MG63 (cell line): ENCODE data around the gene MT1H. TPM values are rescaled to one million over a fixed set of nuclear protein-coding genes. Genes with fewer than 3 reads are reported as not detected.
"Not testable (repeated sequence)": the region's sequence is repeated elsewhere in the genome, so short reads cannot be mapped to it uniquely, and the experiment has no call there.

Experiments used
- DNase-seq: peaks from one replicate; pipeline ENCODE4 v3.0.0-alpha.2; 2020
- H3K27me3 ChIP-seq: fragments of 250-450 bp; sonication (Bioruptor Pico); 2 replicates; pipeline ENCODE4 v1.5.1; 2020; ENCODE audit warnings: mild to moderate bottlenecking, moderate library complexity
- H3K36me3 ChIP-seq: fragments of 250-450 bp; sonication (Bioruptor Pico); 2 replicates; pipeline ENCODE4 v1.5.1; 2020; ENCODE audit warnings: mild to moderate bottlenecking, moderate library complexity
- H3K4me3 ChIP-seq: fragments of 250-450 bp; sonication (Bioruptor Pico); 2 replicates; pipeline ENCODE4 v1.5.1; 2020; ENCODE audit warnings: mild to moderate bottlenecking, moderate library complexity
- H3K9me3 ChIP-seq: fragments of 250-450 bp; sonication (Bioruptor Pico); 2 replicates; pipeline ENCODE4 v1.5.1; 2020; ENCODE audit warnings: mild to moderate bottlenecking, moderate library complexity
- total RNA-seq: library from RNA; depleted of rRNA; stranded (reverse); fragments of >200 nt; shearing (Covaris generic); gene quantifications from 2 replicates; pipeline ENCODE4 v1.2.3, GENCODE V29; 2014; ENCODE audit warnings: low replicate concordance

The MT1H gene
- total RNA-seq, 1 experiment from 2014 or later: not detected

GRCh38 chr16:56649820-56650219 lies 19.8 kb upstream of the MT1H start:
- H3K36me3 ChIP-seq: no peaks in the 10 kb centered on the region
- H3K9me3 ChIP-seq: no peaks in the 10 kb centered on the region
- no peak overlapping the region for H3K4me3 ChIP-seq
- no peak for DNase-seq
- no peaks in the 10 kb centered on the region for H3K27me3 ChIP-seq

- Histone ChIP-seq H3K9me3 (no peaks in the 10 kb centered on the region), H3K4me3 (no peak within 1 kb of the TSS), H3K27me3 (no peaks in the 10 kb centered on the region), H3K36me3 (no peaks in the 10 kb centered on the region)
- DNase-seq: no peak
These were observed 18.0 kb upstream of the MT1H start, which contains the start of gene MT1B for GRCh38 chr16:56651586-56651985. Gene MT1B (plus strand): TSS chr16:56651886. CDS start chr16:56651954, 68 bp downstream.

GRCh38 chr16:56652600-56652999 lies 17.0 kb upstream of the MT1H start:
- DNase-seq: no peak
- Histone ChIP-seq H3K27me3 (no peaks in the 10 kb centered on the region), H3K36me3 (no peaks in the 10 kb centered on the region), H3K9me3 (no peaks in the 10 kb centered on the region), H3K4me3 (no peak overlapping the region)

GRCh38 chr16:56653218-56653617 lies 16.4 kb upstream of the MT1H start:
- no peak overlapping the region for H3K4me3 ChIP-seq
- no peaks in the 10 kb centered on the region for H3K9me3 ChIP-seq
- no peaks in the 10 kb centered on the region for H3K36me3 ChIP-seq
- H3K27me3 ChIP-seq: peaks cover 5% of the 10 kb centered on the region; the same call in 1 of the 2 replicates
- DNase-seq: no peak

GRCh38 chr16:56657555-56658326 lies 11.9 kb upstream of the MT1H start, which contains the start of gene MT1F:
Gene MT1F (plus strand): TSS chr16:56657959. CDS start chr16:56658059, 100 bp downstream.
- no peak for DNase-seq
- Histone ChIP-seq H3K4me3 (no peak within 1 kb of the TSS), H3K27me3 (peaks cover 6% of the 10 kb centered on the region; the same call in 1 of the 2 replicates), H3K9me3 (no peaks in the 10 kb centered on the region), H3K36me3 (no peaks in the 10 kb centered on the region)

- Histone ChIP-seq H3K4me3 (no peak overlapping the region), H3K9me3 (no peaks in the 10 kb centered on the region), H3K27me3 (peaks cover 6% of the 10 kb centered on the region; the same call in 1 of the 2 replicates), H3K36me3 (no peaks in the 10 kb centered on the region)
- DNase-seq: no peak
These were observed 11.2 kb upstream of the MT1H start for GRCh38 chr16:56658327-56658875.

- peaks cover 6% of the 10 kb centered on the region; the same call in 1 of the 2 replicates for H3K27me3 ChIP-seq
- H3K36me3 ChIP-seq: no peaks in the 10 kb centered on the region
- H3K9me3 ChIP-seq: no peaks in the 10 kb centered on the region
- H3K4me3 ChIP-seq: no peak overlapping the region
- no peak for DNase-seq
These were observed 7.0 kb upstream of the MT1H start for GRCh38 chr16:56662357-56663354.

GRCh38 chr16:56664506-56664905 lies 5.1 kb upstream of the MT1H start:
- no peaks in the 10 kb centered on the region for H3K9me3 ChIP-seq
- H3K4me3 ChIP-seq: no peak overlapping the region
- no peaks in the 10 kb centered on the region for H3K36me3 ChIP-seq
- DNase-seq: no peak
- H3K27me3 ChIP-seq: no peaks in the 10 kb centered on the region; the same call in 1 of the 2 replicates

- H3K27me3 ChIP-seq, H3K4me3 ChIP-seq, H3K36me3 ChIP-seq, DNase-seq, H3K9me3 ChIP-seq: not testable (repeated sequence)
These were observed 4.0 kb upstream of the MT1H start for GRCh38 chr16:56665286-56666261.

GRCh38 chr16:56667581-56668571 lies 1.7 kb upstream of the MT1H start, which contains the start of gene MT1G:
Gene MT1G (minus strand): TSS chr16:56668065. CDS start chr16:56667993, 72 bp downstream.
- no peaks in the 10 kb centered on the region for H3K9me3 ChIP-seq
- H3K27me3 ChIP-seq: no peaks in the 10 kb centered on the region; the same call in 1 of the 2 replicates
- DNase-seq: no peak
- no peaks in the 10 kb centered on the region for H3K36me3 ChIP-seq
- no peak within 1 kb of the TSS for H3K4me3 ChIP-seq

- DNase-seq: no peak
- no peaks in the 10 kb centered on the region for H3K9me3 ChIP-seq
- no peaks in the 10 kb centered on the region; the same call in 1 of the 2 replicates for H3K27me3 ChIP-seq
- H3K36me3 ChIP-seq: no peaks in the 10 kb centered on the region
- H3K4me3 ChIP-seq: no peak overlapping the region
These were observed 416 bp downstream of the MT1H start for GRCh38 chr16:56669840-56670619.

- H3K27me3 ChIP-seq: no peaks in the 10 kb centered on the region; the same call in 1 of the 2 replicates
These were observed 963 bp downstream of the MT1H start for GRCh38 chr16:56670620-56670934.

GRCh38 chr16:56671691-56672090 lies 2.1 kb downstream of the MT1H start:
- H3K27me3 ChIP-seq, H3K9me3 ChIP-seq, H3K36me3 ChIP-seq, H3K4me3 ChIP-seq: not testable (repeated sequence)
- DNase-seq: peak; percentile 74

More at GRCh38 chr16:56670620-56670934, 963 bp downstream of the MT1H start:
- DNase-seq: no peak
- H3K4me3 ChIP-seq: no peak overlapping the region
- no peaks in the 10 kb centered on the region for H3K9me3 ChIP-seq
- no peaks in the 10 kb centered on the region for H3K36me3 ChIP-seq

- not testable (repeated sequence) for H3K9me3 ChIP-seq, H3K36me3 ChIP-seq, H3K27me3 ChIP-seq, H3K4me3 ChIP-seq, DNase-seq
These were observed 2.6 kb downstream of the MT1H start for GRCh38 chr16:56672171-56672570.
